H1 (cell line): ENCODE measurements around the gene PXDC1. TPM values are rescaled to one million over a fixed set of nuclear protein-coding genes. Genes with fewer than 3 reads are reported as not detected.

Experiments used
- CTCF ChIA-PET: fragments of 300-600 bp; sonication (Branson Sonifier 250); formaldehyde crosslinking; loops from one replicate; lab custom pipeline; 2021; ENCODE audit not compliant: partially characterized antibody; lab: Charles Lee
- POLR2A ChIA-PET: fragments of 300-600 bp; sonication (Branson Sonifier 250); formaldehyde crosslinking; loops from one replicate; lab custom pipeline; 2021; ENCODE audit warnings: inconsistent platforms; ENCODE audit not compliant: partially characterized antibody; lab: Charles Lee
- DNase-seq, 2 experiments: peaks; one replicate each; pipeline versions ENCODE4 v3.0.0 to v3.0.0-alpha.2; 2010 to 2022; ENCODE audit warnings: low spot score in 2 of 2, low read depth in 1 of 2, mixed read lengths in 1 of 2
- FAIRE-seq: peaks from 2 replicates; lab custom pipeline; 2011; peaks lifted over from hg19 to GRCh38; lab: Jason Lieb, UNC
- H2AFZ ChIP-seq: 2 replicates; pipeline ENCODE4 v1.8.1; 2012; ENCODE audit warnings: low read length, inconsistent platforms
- H2AK5ac ChIP-seq: 2 replicates; pipeline ENCODE4 v1.6.1; 2013; ENCODE audit warnings: low read depth, low read length
- H2BK120ac ChIP-seq: replicated peaks from 2 replicates; pipeline ENCODE3; 2013; ENCODE audit warnings: low read depth, low read length, inconsistent platforms
- H2BK12ac ChIP-seq: 2 replicates; pipeline ENCODE4 v1.6.1; 2013; ENCODE audit warnings: low read depth, low read length
- H2BK15ac ChIP-seq: 2 replicates; pipeline ENCODE4 v1.6.1; 2013; ENCODE audit warnings: low read length
- H2BK20ac ChIP-seq: 2 replicates; pipeline ENCODE4 v1.6.1; 2013; ENCODE audit warnings: low read length
- H2BK5ac ChIP-seq: 2 replicates; pipeline ENCODE4 v1.6.1; 2013; ENCODE audit warnings: low read depth, low read length
- H3K14ac ChIP-seq: 2 replicates; pipeline ENCODE4 v1.6.1; 2013; ENCODE audit warnings: inconsistent platforms; ENCODE audit not compliant: insufficient read length
- H3K18ac ChIP-seq: 2 replicates; pipeline ENCODE4 v1.6.1; 2013; ENCODE audit warnings: low read length; ENCODE audit errors: extremely low read depth
- H3K23ac ChIP-seq: 2 replicates; pipeline ENCODE4 v1.6.1; 2013; ENCODE audit warnings: inconsistent platforms; ENCODE audit not compliant: insufficient read length
- H3K23me2 ChIP-seq: 2 replicates; pipeline ENCODE4 v1.6.1; 2013; ENCODE audit warnings: low read depth, low read length
- H3K27ac ChIP-seq: 2 replicates; pipeline ENCODE4 v1.6.1; 2011; ENCODE audit warnings: low read depth, low read length, inconsistent platforms
- H3K27me3 ChIP-seq, 4 experiments: replicated peaks in 1 of 4; 1 replicate in 1 of 4; 2 replicates in 3 of 4; pipeline versions ENCODE4 v1.6.1 to v1.8.1; 2011 to 2013; ENCODE audit warnings: low read length in 3 of 4, mild to moderate bottlenecking in 3 of 4, inconsistent platforms in 2 of 4, mixed read lengths in 2 of 4, moderate library complexity in 1 of 4; ENCODE audit not compliant: control insufficient read depth in 3 of 4, insufficient read depth in 3 of 4; ENCODE audit errors: extremely low read depth in 1 of 4
- H3K36me3 ChIP-seq, 4 experiments: 2 replicates each; pipeline versions ENCODE4 v1.6.1 to v1.8.1; 2011 to 2013; ENCODE audit warnings: mild to moderate bottlenecking in 4 of 4, low read length in 3 of 4, moderate library complexity in 2 of 4, control low read depth in 1 of 4, inconsistent platforms in 1 of 4; ENCODE audit not compliant: insufficient read depth in 4 of 4, control insufficient read depth in 2 of 4
- H3K4ac ChIP-seq: replicated peaks from 2 replicates; pipeline ENCODE3; 2013; ENCODE audit warnings: low read length, low read depth, mixed read lengths, inconsistent platforms; ENCODE audit not compliant: insufficient read length
- H3K4me1 ChIP-seq, 4 experiments: replicated peaks in 1 of 4; 1 replicate in 1 of 4; 2 replicates in 3 of 4; pipeline versions ENCODE4 v1.6.1 to v1.8.1; 2011 to 2013; ENCODE audit warnings: low read length in 3 of 4, inconsistent platforms in 2 of 4, mixed read lengths in 1 of 4; ENCODE audit not compliant: insufficient read depth in 4 of 4, control insufficient read depth in 3 of 4
- H3K4me2 ChIP-seq, 2 experiments: 2 replicates each; pipeline versions ENCODE4 v1.6.1 to v1.8.1; 2011 to 2013; ENCODE audit warnings: low read depth in 2 of 2, low read length in 2 of 2, control low read depth in 1 of 2, inconsistent platforms in 1 of 2, mild to moderate bottlenecking in 1 of 2; ENCODE audit not compliant: insufficient read depth in 1 of 2
- H3K4me3 ChIP-seq, 4 experiments: fragments of 200-600, 300-600 bp in 1 of 4; sonication (generic), shearing (Covaris generic), sonication (Bioruptor Twin) in 1 of 4; 2 replicates each; pipeline versions ENCODE4 v1.5.1 to v1.8.1; 2011 to 2016; ENCODE audit warnings: low read length in 4 of 4, low read depth in 3 of 4, control low read depth in 2 of 4, inconsistent platforms in 2 of 4, mild to moderate bottlenecking in 2 of 4, mixed read lengths in 1 of 4, moderate library complexity in 1 of 4; ENCODE audit not compliant: insufficient read depth in 2 of 4; ENCODE audit errors: extremely low read depth in 1 of 4
- H3K56ac ChIP-seq: replicated peaks from 2 replicates; pipeline ENCODE3; 2013; ENCODE audit warnings: low read depth, mild to moderate bottlenecking, mixed read lengths, low read length, inconsistent platforms; ENCODE audit not compliant: insufficient read length
- H3K79me1 ChIP-seq: 2 replicates; pipeline ENCODE4 v1.6.1; 2013; ENCODE audit warnings: low read depth, low read length, control low read depth
- H3K79me2 ChIP-seq, 2 experiments: 2 replicates each; pipeline versions ENCODE4 v1.6.1 to v1.8.1; 2012 to 2013; ENCODE audit warnings: low read length in 2 of 2, mild to moderate bottlenecking in 2 of 2, inconsistent platforms in 1 of 2; ENCODE audit not compliant: insufficient read depth in 2 of 2, control insufficient read depth in 1 of 2
- H3K9ac ChIP-seq, 4 experiments: replicated peaks in 1 of 4; 1 replicate in 1 of 4; 2 replicates in 3 of 4; pipeline versions ENCODE4 v1.6.1 to v1.8.1; 2011 to 2013; ENCODE audit warnings: low read depth in 3 of 4, low read length in 3 of 4, control low read depth in 2 of 4, mild to moderate bottlenecking in 2 of 4, moderate library complexity in 2 of 4, inconsistent platforms in 1 of 4; ENCODE audit errors: extremely low read depth in 1 of 4
- H3K9me3 ChIP-seq, 2 experiments: 2 replicates each; pipeline versions ENCODE4 v1.6.1 to v1.8.1; 2012 to 2013; ENCODE audit warnings: mild to moderate bottlenecking in 2 of 2, moderate library complexity in 2 of 2, control low read depth in 1 of 2, inconsistent platforms in 1 of 2, low read depth in 1 of 2, low read length in 1 of 2, mixed read lengths in 1 of 2; ENCODE audit not compliant: insufficient read depth in 2 of 2
- H4K20me1 ChIP-seq, 2 experiments: replicated peaks in 1 of 2; 2 replicates each; pipeline versions ENCODE3 to v1.8.1; 2011 to 2013; ENCODE audit warnings: inconsistent platforms in 2 of 2, low read length in 2 of 2, mild to moderate bottlenecking in 1 of 2; ENCODE audit not compliant: insufficient read depth in 2 of 2, control insufficient read depth in 1 of 2
- H4K5ac ChIP-seq: 2 replicates; pipeline ENCODE4 v1.6.1; 2013; ENCODE audit warnings: low read length, low read depth, mixed read lengths, inconsistent platforms; ENCODE audit not compliant: insufficient read length
- H4K8ac ChIP-seq: 2 replicates; pipeline ENCODE4 v1.8.0; 2013; ENCODE audit warnings: mild to moderate bottlenecking, moderate library complexity, low read length, inconsistent platforms; ENCODE audit not compliant: insufficient read depth; ENCODE audit errors: extremely low read depth
- H4K91ac ChIP-seq: replicated peaks from 2 replicates; pipeline ENCODE3; 2013; ENCODE audit warnings: low read length, mixed read lengths, inconsistent platforms; ENCODE audit not compliant: insufficient read length
- CHD1 ChIP-seq: IDR thresholded peaks from 2 replicates; pipeline ENCODE4 v1.6.1; 2012; ENCODE audit warnings: low read depth, low read length, improper control_type of control experiment
- CHD2 ChIP-seq: IDR thresholded peaks from 2 replicates; pipeline ENCODE4 v1.6.1; 2012; ENCODE audit warnings: low read length, improper control_type of control experiment
- CREB1 ChIP-seq: IDR thresholded peaks from 2 replicates; pipeline ENCODE4 v1.6.1; 2012; ENCODE audit warnings: inconsistent platforms
- EGR1 ChIP-seq: IDR thresholded peaks from 2 replicates; pipeline ENCODE4 v1.6.1; 2011; ENCODE audit warnings: low read depth, low read length, borderline replicate concordance
- KDM5A ChIP-seq: fragments of 200-600 bp; IDR thresholded peaks from 2 replicates; pipeline ENCODE4 v1.7.1; 2012; ENCODE audit warnings: mild to moderate bottlenecking, low read length, inconsistent platforms, mixed read lengths
- SP2 ChIP-seq: IDR thresholded peaks from 2 replicates; pipeline ENCODE4 v1.6.1; 2012; ENCODE audit warnings: mild to moderate bottlenecking, low read length, inconsistent platforms
- SUZ12 ChIP-seq: fragments of 200-600 bp; sonication (generic); IDR thresholded peaks from 2 replicates; pipeline ENCODE4 v1.6.1; 2012; ENCODE audit warnings: mild to moderate bottlenecking, inconsistent platforms, low read length, moderate library complexity, mixed read lengths
- TCF12 ChIP-seq: IDR thresholded peaks from 2 replicates; pipeline ENCODE4 v1.6.1; 2011; ENCODE audit warnings: low read depth, mild to moderate bottlenecking, low read length
- WGBS, 2 experiments: shearing (Covaris generic) in 1 of 2; methylation state at CpG; one replicate each; pipeline versions ENCODE4 v1.1.6 to v1.1.7; 2013 to 2015; ENCODE audit warnings: low lambda C conversion rate in 2 of 2, mixed read lengths in 2 of 2, inconsistent platforms in 1 of 2, low coverage in 1 of 2, missing lambda C conversion rate in 1 of 2; ENCODE audit not compliant: insufficient replicate concordance in 2 of 2, insufficient coverage in 1 of 2, insufficient read length in 1 of 2; ENCODE audit errors: extremely low coverage in 1 of 2, missing lambda C conversion rate in 1 of 2; 5-methylcytosine and 5-hydroxymethylcytosine counted together
- polyA plus RNA-seq, 7 experiments: library from polyadenylated mRNA; depleted of rRNA in 3 of 7; stranded (reverse) in 5 of 7; unstranded in 2 of 7; fragments of >200 nt in 5 of 7; fragments of 200-250 nt in 2 of 7; gene quantifications; 1 replicate in 5 of 7; 2 replicates in 1 of 7; 4 replicates in 1 of 7; pipeline versions ENCODE4 v1.2.1 to v1.2.3, GENCODE V29; 2011 to 2013; ENCODE audit warnings: missing spikeins in 2 of 7, mixed read lengths in 2 of 7
- total RNA-seq: library from RNA; stranded (reverse); fragmentation: NEBNext Ultra II Directional; extraction: Animal tissue kit (Norgen Biotek cat#: 25700); gene quantifications from 2 replicates; pipeline ENCODE4 v1.2.1, GENCODE V29; 2021
- TF ChIP-seq, protein P1 (sequence below): IDR thresholded peaks from 2 replicates; pipeline ENCODE4 v1.6.1; 2012; ENCODE audit warnings: low read length, inconsistent platforms
- TF ChIP-seq, protein P2 (sequence below): IDR thresholded peaks from 2 replicates; pipeline ENCODE4 v1.6.1; 2012; ENCODE audit warnings: inconsistent platforms
- TF ChIP-seq, protein P3 (sequence below): IDR thresholded peaks from 2 replicates; pipeline ENCODE4 v1.6.1; 2011; ENCODE audit warnings: low read length, improper control_type of control experiment

The PXDC1 gene
- total and polyA plus RNA-seq, 2 of the 8 experiments (the other 6 are each of a cell fraction or from before 2014, with no cell fraction given): 1.7 to 2.0 TPM

DNA sequence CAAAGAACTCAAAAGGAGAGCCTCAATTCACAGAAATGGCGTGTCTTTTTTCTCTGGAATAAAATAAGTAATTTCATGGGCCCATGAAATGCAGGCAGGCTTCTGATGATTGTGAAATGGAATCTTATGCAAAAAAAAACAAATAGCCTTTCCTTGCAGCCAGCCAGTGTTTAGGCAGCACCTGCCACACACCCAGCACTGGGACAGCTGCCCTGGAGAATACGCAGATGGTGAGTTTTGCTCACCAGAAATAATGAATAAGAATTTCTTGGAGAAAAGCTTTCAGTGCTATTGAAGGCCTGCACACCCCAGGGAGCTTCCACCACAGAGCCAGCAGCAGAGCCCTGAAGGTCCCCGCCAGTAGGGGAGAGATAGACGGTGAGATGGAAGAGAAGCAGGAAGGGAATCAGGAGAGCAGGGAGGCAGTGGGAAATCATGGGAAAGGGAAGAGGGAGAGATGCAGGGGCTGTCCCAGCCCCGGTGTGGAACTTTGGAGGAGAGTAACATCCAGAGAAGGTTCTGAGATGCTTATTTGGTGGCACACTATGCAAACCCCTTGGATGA lies 54.9 kb downstream of the PXDC1 start:
- H2BK12ac ChIP-seq: no peak overlapping the region
- WGBS, 2 experiments: 81% methylated on average over 5 of the region's 5 CpGs; no CpG with 5 or more reads in 1 of the 2 experiments
- H3K27me3 ChIP-seq: no peaks in the 10 kb centered on the region
- H2AFZ ChIP-seq: no peak overlapping the region
- H2BK15ac ChIP-seq: no peak overlapping the region
- DNase-seq: no peak
- H3K4me1 ChIP-seq: no peaks in the 10 kb centered on the region
- no peak overlapping the region for H3K9ac ChIP-seq
- H4K91ac ChIP-seq: no peak overlapping the region
- H3K9me3 ChIP-seq: peaks cover 10 to 14% of the 10 kb centered on the region in 2 experiments; a peak in 2 of 4 replicates
- H3K23me2 ChIP-seq: no peaks in the 10 kb centered on the region
- H3K79me2 ChIP-seq: no peaks in the 10 kb centered on the region
- no peak overlapping the region for H3K14ac ChIP-seq
- H2BK120ac ChIP-seq: no peak overlapping the region
- no peak overlapping the region for H4K8ac ChIP-seq
- CTCF ChIA-PET: interaction anchor here (1.5 kb wide), 2 partner anchors 11 to 47 kb away, joined by 4 to 7 read pairs; no protein-coding TSS in a partner anchor
- H4K20me1 ChIP-seq: no peaks in the 10 kb centered on the region
- no peak overlapping the region for H3K4me2 ChIP-seq
- POLR2A ChIA-PET: interaction anchor here (0.8 kb wide), 1 partner anchor 45 kb away, joined by 3 read pairs; no protein-coding TSS in a partner anchor
- no peak overlapping the region for H3K56ac ChIP-seq
- no peak overlapping the region for H3K18ac ChIP-seq
- no peak overlapping the region for H2BK20ac ChIP-seq
- H3K4ac ChIP-seq: no peak overlapping the region
- no peak overlapping the region for H3K4me3 ChIP-seq
- H3K27ac ChIP-seq: no peak overlapping the region
- no peak overlapping the region for H4K5ac ChIP-seq
- no peaks in the 10 kb centered on the region for H3K36me3 ChIP-seq
- H3K23ac ChIP-seq: no peak overlapping the region
- FAIRE-seq: no peak
- no peak overlapping the region for H2BK5ac ChIP-seq
- TF ChIP-seq KDM5A (no peak), TCF12 (no peak), SUZ12 (no peak), CHD2 (no peak), EGR1 (no peak), SP2 (no peak), CREB1 (no peak), CHD1 (no peak)
- TF ChIP-seq, protein P1, sequence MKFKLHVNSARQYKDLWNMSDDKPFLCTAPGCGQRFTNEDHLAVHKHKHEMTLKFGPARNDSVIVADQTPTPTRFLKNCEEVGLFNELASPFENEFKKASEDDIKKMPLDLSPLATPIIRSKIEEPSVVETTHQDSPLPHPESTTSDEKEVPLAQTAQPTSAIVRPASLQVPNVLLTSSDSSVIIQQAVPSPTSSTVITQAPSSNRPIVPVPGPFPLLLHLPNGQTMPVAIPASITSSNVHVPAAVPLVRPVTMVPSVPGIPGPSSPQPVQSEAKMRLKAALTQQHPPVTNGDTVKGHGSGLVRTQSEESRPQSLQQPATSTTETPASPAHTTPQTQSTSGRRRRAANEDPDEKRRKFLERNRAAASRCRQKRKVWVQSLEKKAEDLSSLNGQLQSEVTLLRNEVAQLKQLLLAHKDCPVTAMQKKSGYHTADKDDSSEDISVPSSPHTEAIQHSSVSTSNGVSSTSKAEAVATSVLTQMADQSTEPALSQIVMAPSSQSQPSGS: no peak
- TF ChIP-seq, protein P2, sequence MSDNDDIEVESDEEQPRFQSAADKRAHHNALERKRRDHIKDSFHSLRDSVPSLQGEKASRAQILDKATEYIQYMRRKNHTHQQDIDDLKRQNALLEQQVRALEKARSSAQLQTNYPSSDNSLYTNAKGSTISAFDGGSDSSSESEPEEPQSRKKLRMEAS: no peak
- TF ChIP-seq, protein P3, sequence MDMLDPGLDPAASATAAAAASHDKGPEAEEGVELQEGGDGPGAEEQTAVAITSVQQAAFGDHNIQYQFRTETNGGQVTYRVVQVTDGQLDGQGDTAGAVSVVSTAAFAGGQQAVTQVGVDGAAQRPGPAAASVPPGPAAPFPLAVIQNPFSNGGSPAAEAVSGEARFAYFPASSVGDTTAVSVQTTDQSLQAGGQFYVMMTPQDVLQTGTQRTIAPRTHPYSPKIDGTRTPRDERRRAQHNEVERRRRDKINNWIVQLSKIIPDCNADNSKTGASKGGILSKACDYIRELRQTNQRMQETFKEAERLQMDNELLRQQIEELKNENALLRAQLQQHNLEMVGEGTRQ: no peak
- TF ChIP-seq, all 59 proteins: peak for 0
- Histone ChIP-seq H2AK5ac (no peak overlapping the region), H3K79me1 (no peaks in the 10 kb centered on the region)
